ENCODE measurements around the gene ALG8.

Gene ALG8

DNA sequence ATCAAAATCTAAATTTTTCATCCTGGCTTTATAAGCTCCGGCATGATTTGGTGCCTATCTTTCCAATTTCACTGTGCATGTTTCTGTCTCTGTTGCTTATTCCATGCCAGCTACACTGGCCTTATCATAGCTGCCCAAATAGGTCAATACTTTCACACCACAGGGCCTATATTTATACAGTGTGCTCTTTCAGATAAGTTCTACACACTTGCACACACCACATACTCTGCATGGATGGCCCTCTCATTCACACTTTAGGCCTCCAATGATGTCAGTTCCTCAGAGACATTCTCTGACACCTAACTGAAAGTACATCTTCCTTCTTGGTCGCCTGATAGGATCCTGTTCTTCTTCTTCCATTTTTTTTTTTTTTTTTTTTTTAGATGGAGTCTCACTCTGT lies 7.0 kb downstream of the ALG8 start:
- no peak overlapping the region for H3K4me3 ChIP-seq (ENCODE audit: low read depth, low read length)
- no peak for DNase-seq (ENCODE audit: low read depth)
- in situ Hi-C loops (cut with HindIII; ENCODE audit: low sequenced_read_pairs): no loop called here
- TF ChIP-seq, protein P1, sequence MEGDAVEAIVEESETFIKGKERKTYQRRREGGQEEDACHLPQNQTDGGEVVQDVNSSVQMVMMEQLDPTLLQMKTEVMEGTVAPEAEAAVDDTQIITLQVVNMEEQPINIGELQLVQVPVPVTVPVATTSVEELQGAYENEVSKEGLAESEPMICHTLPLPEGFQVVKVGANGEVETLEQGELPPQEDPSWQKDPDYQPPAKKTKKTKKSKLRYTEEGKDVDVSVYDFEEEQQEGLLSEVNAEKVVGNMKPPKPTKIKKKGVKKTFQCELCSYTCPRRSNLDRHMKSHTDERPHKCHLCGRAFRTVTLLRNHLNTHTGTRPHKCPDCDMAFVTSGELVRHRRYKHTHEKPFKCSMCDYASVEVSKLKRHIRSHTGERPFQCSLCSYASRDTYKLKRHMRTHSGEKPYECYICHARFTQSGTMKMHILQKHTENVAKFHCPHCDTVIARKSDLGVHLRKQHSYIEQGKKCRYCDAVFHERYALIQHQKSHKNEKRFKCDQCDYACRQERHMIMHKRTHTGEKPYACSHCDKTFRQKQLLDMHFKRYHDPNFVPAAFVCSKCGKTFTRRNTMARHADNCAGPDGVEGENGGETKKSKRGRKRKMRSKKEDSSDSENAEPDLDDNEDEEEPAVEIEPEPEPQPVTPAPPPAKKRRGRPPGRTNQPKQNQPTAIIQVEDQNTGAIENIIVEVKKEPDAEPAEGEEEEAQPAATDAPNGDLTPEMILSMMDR (IDR thresholded peaks at IDR 0.05; ENCODE audit: low read depth, low read length, missing control alignments): no peak

DNA sequence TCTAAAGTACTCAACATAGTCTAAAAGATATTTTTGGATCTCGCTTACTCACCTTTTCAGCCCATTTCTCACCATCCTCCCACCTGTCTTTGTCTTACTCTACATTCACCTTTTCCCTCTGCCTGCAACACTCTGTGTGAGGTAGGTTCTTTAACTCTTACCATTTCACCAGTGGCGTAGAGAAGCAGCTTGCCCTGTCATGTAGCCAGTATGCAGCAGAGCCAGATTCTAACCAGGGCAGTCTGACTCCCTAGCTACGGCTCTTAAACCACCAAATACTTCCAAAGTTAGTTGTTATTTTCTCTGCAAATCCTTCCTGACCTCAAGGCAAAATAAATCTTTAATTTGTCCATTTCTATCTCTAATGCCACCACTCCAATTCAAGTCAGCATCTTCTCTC lies 7.5 kb downstream of the ALG8 start:
- TF ChIP-seq, protein P1 (IDR thresholded peaks at IDR 0.05; ENCODE audit: low read depth, low read length, missing control alignments): no peak
- no peak for DNase-seq (ENCODE audit: low read depth)
- no peak overlapping the region for H3K4me3 ChIP-seq (ENCODE audit: low read depth, low read length)
- in situ Hi-C loops (cut with HindIII; ENCODE audit: low sequenced_read_pairs): no loop called here

DNA sequence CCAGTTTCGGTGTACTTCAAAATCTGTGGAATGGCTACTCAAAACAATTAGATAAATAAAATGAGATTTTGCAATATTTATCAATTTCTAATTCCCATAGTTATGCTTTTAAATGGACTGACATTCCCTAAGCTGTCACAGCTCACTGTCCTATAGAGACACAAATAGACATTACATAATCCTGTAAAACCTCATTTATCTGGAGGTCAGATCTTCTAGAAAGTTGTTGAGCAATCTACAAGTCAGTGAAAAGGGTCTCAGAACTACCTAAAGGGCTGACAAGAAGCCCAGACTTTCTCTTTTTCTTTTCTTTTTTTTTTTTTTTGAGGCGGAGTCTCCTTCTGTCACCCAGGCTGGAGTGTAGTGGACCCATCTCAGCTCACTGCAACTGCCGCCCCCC lies 12.0 kb downstream of the ALG8 start:
- TF ChIP-seq, protein P1 (IDR thresholded peaks at IDR 0.05; ENCODE audit: low read depth, low read length, missing control alignments): no peak
- in situ Hi-C loops (cut with HindIII; ENCODE audit: low sequenced_read_pairs): no loop called here
- no peak for DNase-seq (ENCODE audit: low read depth)
- no peak overlapping the region for H3K4me3 ChIP-seq (ENCODE audit: low read depth, low read length)

DNA sequence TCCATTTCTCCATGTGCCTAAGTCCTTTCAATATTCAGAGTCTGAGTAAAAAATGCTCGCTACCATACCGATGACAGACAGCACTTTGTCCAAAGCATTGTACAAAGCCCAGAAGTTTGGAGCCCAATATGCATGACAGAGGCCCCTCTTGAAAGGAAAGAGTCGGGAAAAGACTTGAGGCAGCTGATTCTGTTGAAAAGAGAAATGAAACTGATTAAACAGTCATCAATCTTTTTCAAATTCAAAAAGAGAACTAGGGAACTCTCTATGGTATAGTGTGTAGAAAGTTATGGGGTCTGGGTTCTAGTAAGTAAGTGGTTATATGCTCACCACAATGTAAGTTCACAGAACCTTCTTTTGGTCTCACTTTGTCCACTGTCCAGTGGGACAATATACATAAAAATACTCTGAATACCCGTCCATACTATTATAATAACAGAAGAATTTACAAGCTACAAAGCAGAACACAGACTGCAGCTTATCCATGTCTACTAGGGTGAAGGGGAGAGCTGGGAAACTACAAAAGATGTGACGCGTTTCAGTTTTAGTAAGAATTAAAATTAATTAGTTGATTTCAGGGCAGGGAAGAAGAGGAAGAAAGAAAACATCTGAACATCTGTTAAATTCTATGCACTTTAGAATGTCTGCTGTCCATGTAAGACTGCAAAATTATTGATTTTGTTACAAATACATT lies 26.7 kb downstream of the ALG8 start:
- no peak overlapping the region for H3K4me3 ChIP-seq (ENCODE audit: low read depth, low read length)
- TF ChIP-seq, protein P1 (IDR thresholded peaks at IDR 0.05; ENCODE audit: low read depth, low read length, missing control alignments): no peak
- DNase-seq (ENCODE audit: low read depth): no peak
- in situ Hi-C loops (cut with HindIII; ENCODE audit: low sequenced_read_pairs): no loop called here

DNA sequence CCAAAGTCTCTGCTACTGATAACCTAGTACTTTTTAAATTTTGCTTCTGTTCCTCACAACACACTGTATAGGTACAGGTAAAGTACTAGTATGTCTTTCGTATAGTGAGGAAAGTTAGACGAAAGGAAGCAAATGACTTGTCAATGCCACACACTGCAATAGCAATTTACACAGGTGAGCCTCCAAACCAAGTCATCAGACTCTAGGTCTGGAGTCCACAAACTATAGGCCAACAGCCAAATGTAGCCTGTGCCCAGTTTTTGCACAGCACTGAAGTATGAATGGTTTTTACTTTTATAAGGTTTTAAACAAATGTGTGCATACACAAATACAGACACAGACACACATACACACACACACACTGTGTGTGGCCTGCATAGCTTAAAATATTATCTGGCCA lies 28.1 kb downstream of the ALG8 start:
- H3K4me3 ChIP-seq (ENCODE audit: low read depth, low read length): no peak overlapping the region
- in situ Hi-C loops (cut with HindIII; ENCODE audit: low sequenced_read_pairs): no loop called here
- no peak for DNase-seq (ENCODE audit: low read depth)
- TF ChIP-seq, protein P1 (IDR thresholded peaks at IDR 0.05; ENCODE audit: low read depth, low read length, missing control alignments): no peak

DNA sequence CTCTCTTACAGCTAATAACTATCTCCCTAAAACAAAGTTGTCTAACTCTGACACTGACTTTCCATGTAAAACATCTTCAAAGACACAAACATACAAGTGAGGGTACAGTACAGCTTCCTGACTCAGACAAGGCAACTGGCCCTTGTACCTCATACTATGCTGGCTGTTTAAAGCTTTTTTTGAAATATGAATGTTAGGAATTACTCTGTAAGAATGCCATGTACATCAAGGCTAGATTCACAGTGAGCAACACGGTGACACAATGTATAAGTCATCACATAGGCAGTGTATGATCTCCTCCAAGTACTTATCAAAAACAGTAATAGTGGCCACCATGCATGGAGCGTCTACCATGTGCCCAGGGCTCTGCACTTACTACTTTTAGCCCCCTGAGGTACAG lies 28.6 kb downstream of the ALG8 start:
- DNase-seq (ENCODE audit: low read depth): no peak
- no peak overlapping the region for H3K4me3 ChIP-seq (ENCODE audit: low read depth, low read length)
- in situ Hi-C loops (cut with HindIII; ENCODE audit: low sequenced_read_pairs): no loop called here
- TF ChIP-seq, protein P1 (IDR thresholded peaks at IDR 0.05; ENCODE audit: low read depth, low read length, missing control alignments): no peak
